ENCODE data around the gene ARHGAP30.

Gene ARHGAP30

DNA sequence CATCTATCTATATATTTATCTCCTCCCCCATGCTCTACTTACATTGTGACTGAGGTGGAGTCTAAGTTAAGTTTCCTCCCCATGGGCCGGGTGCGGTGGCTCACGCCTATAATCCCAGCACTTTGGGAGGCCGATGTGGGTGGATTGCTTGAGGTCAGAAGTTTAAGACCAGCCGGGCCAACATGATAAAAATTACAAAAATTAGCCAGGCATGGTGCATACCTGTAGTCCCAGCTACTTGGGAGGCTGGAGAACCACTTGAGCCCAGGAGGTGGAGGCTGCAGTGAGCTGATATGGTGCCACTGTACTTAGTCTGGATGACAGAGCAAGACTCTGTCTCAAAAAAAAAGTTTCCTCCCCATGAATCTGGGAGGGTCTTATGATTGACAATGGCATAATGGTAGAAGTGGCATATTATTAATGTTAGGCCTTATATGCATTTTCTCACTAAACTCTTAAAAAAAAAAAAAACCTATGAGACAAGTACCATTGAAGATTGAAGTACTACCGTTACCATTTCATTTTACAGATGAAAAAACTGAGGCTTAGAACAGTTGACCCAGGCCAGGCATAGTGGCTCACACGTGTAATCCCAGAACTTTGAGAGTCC, 60.0 kb downstream of the ARHGAP30 start:
- Histone ChIP-seq H3K27me3 (replicated peaks) (no peaks in the 10 kb centered on the region), H3K4me3 (ENCODE audit: low read depth, low read length) (no peak overlapping the region), H3K27ac (no peak overlapping the region), H3K36me3 (replicated peaks) (no peaks in the 10 kb centered on the region)
- DNase-seq: no peak
- in situ Hi-C loops (cut with HindIII; ENCODE audit: low pct_ligation_motif_present, low sequenced_read_pairs): no loop called here
- TF ChIP-seq, protein P1, sequence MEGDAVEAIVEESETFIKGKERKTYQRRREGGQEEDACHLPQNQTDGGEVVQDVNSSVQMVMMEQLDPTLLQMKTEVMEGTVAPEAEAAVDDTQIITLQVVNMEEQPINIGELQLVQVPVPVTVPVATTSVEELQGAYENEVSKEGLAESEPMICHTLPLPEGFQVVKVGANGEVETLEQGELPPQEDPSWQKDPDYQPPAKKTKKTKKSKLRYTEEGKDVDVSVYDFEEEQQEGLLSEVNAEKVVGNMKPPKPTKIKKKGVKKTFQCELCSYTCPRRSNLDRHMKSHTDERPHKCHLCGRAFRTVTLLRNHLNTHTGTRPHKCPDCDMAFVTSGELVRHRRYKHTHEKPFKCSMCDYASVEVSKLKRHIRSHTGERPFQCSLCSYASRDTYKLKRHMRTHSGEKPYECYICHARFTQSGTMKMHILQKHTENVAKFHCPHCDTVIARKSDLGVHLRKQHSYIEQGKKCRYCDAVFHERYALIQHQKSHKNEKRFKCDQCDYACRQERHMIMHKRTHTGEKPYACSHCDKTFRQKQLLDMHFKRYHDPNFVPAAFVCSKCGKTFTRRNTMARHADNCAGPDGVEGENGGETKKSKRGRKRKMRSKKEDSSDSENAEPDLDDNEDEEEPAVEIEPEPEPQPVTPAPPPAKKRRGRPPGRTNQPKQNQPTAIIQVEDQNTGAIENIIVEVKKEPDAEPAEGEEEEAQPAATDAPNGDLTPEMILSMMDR (IDR thresholded peaks at IDR 0.05; ENCODE audit: low read depth, low read length, missing control alignments): no peak

DNA sequence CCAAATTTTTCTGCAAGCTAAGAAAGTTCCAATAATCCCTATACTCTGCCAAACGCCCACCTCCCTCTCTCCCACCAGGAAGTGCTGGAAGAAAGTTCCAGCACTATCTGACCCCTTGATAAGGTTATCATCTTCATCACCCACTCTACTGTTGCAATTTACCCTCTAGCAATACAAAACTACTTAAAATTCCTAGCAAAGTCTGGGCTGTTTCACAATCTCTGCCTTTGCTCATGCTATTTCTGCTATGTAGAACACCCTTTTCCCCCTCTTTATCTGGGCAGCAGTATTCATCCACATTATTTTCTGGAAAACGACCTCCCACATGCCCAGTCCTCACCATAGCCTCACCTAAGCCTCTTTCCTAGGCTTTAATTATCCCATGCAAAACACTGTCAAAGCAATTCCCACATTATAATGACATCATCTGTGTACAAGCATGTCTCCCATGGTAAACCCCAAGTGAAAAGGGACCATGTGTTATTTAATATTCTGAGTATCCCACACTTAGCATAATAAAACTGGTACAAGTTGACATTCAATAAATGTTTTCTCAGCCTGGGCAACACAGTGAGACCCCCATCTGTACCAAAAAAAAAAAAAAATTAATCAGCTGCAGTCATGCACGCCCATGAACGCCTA, 60.7 kb downstream of the ARHGAP30 start:
- H3K27me3 ChIP-seq (replicated peaks): no peaks in the 10 kb centered on the region
- in situ Hi-C loops (cut with HindIII; ENCODE audit: low pct_ligation_motif_present, low sequenced_read_pairs): no loop called here
- TF ChIP-seq, protein P1 (IDR thresholded peaks at IDR 0.05; ENCODE audit: low read depth, low read length, missing control alignments): no peak
- H3K27ac ChIP-seq: no peak overlapping the region
- no peak for DNase-seq
- H3K36me3 ChIP-seq (replicated peaks): no peaks in the 10 kb centered on the region
- no peak overlapping the region for H3K4me3 ChIP-seq (ENCODE audit: low read depth, low read length)

DNA sequence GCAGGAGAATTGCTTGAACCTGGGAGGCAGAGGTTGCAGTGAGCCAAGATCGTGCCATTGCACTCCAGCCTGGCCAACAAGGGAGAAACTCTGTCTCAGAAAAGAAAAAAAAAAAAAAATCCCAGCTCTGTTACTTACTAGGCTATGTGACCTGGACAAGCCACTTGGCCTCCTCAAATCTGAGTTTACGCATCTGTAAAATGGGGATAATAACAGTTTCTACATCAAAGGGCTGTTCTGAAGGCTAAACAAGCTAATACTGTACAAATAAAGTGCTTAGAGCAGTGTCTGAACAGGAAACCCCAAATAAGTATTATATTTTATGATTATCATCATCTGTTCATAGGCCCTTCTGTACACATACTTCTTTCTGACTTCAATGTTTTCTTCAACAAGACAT, 62.3 kb downstream of the ARHGAP30 start:
- in situ Hi-C loops (cut with HindIII; ENCODE audit: low pct_ligation_motif_present, low sequenced_read_pairs): no loop called here
- no peak for DNase-seq
- Histone ChIP-seq H3K36me3 (replicated peaks) (no peaks in the 10 kb centered on the region), H3K27ac (no peak overlapping the region), H3K27me3 (replicated peaks) (no peaks in the 10 kb centered on the region), H3K4me3 (ENCODE audit: low read depth, low read length) (no peak overlapping the region)
- TF ChIP-seq, protein P1 (IDR thresholded peaks at IDR 0.05; ENCODE audit: low read depth, low read length, missing control alignments): no peak

DNA sequence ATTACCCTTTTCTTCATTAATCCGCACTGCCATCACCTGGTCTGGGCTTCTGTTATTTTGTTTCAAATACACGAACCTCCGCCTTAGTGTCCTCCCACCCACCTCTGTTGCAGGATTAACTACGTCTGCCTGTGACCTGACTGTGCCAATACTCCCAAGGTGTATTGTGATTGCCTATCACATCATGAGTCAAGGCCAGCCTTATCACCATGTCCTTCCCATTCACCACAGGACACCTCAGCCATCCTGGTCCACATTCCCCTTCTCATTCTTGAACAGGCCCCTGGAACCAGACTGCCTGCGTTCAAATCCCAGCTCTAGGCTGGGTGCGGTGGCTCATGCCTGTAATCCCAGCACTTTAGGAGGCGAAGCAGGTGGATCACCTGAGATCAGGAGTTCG, 63.1 kb downstream of the ARHGAP30 start:
- no peaks in the 10 kb centered on the region for H3K36me3 ChIP-seq (replicated peaks)
- DNase-seq: no peak
- in situ Hi-C loops (cut with HindIII; ENCODE audit: low pct_ligation_motif_present, low sequenced_read_pairs): no loop called here
- no peaks in the 10 kb centered on the region for H3K27me3 ChIP-seq (replicated peaks)
- TF ChIP-seq, protein P1 (IDR thresholded peaks at IDR 0.05; ENCODE audit: low read depth, low read length, missing control alignments): no peak
- no peak overlapping the region for H3K4me3 ChIP-seq (ENCODE audit: low read depth, low read length)
- H3K27ac ChIP-seq: no peak overlapping the region

GRCh38 chr1:161001525-161001924, 68.2 kb downstream of the ARHGAP30 start:
- H3K27me3 ChIP-seq (replicated peaks): no peaks in the 10 kb centered on the region
- H3K27ac ChIP-seq: no peak overlapping the region
- no peaks in the 10 kb centered on the region for H3K36me3 ChIP-seq (replicated peaks)
- H3K4me3 ChIP-seq (ENCODE audit: low read depth, low read length): no peak overlapping the region
- TF ChIP-seq, protein P1 (IDR thresholded peaks at IDR 0.05; ENCODE audit: low read depth, low read length, missing control alignments): no peak
- in situ Hi-C loops (cut with HindIII; ENCODE audit: low pct_ligation_motif_present, low sequenced_read_pairs): no loop called here
- DNase-seq: no peak
